ENCODE data around the gene DNASE1L3. TPM values are rescaled to one million over a fixed set of nuclear protein-coding genes. Genes with fewer than 3 reads are reported as not detected.

The DNASE1L3 gene
- total and polyA plus RNA-seq, 2 of the 13 experiments (the other 11 are each of a cell fraction or from before 2014, with no cell fraction given) = 0.86 to 1.7 TPM

DNA sequence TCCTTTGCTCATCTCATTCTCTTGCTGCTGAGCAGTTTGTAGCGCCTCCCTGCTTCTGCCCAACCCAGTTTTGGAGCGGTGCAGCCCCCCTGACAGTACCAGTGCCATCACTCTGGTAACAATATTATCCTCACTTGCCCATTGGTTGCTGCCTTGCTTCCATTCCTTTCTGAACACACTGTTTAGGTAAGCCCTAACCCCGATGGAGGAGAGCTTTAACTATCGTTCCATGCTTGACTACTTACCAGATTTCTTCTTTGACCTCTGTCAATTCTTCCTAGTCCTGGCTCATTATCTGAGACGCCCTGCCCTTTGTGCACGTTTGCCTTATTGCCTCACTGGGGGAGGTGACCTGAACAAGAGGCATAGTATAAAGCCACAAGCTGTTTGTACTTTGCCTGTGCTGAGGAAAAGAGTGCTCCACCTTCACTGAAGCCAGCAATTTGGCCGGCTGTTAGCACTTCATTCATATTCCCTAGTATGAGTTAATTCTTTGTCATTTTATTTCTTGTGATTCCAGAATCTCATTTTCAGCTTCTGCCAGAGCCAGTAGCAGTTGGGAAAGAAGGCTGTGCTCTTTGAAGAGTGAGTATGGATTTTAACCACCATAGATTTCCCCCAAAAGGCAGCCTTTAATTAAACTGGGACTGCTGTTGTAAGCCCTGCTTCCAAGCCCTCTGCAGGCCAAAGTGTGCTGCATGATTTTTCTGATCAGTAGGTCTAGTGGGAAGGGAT lies 38.8 kb upstream of the DNASE1L3 start (continued):
- TF ChIP-seq POLR2A (IDR thresholded peaks at IDR 0.05; ENCODE audit: insufficient read depth in 1 of 2, low read depth in 2 of 2, low read length in 2 of 2) (0 out of 4 replicates have a peak, but pooled peaks of 1 of the 2 experiments have one; percentile 35), ZFYVE20 (CRISPR knock-in tag; IDR thresholded peaks at IDR 0.05; ENCODE audit: borderline replicate concordance, low read depth) (no peak), MIER2 (CRISPR knock-in tag; IDR thresholded peaks at IDR 0.05) (0 out of 2 replicates have a peak, but pooled peaks have one; percentile 21), POGZ (CRISPR knock-in tag; IDR thresholded peaks at IDR 0.05) (no peak), ZMYM3 (CRISPR knock-in tag; IDR thresholded peaks at IDR 0.05) (peak; percentile 53), TARDBP (CRISPR knock-in tag; IDR thresholded peaks at IDR 0.05) (0 out of 2 replicates have a peak, but pooled peaks have one; percentile 45), ZNF589 (CRISPR knock-in tag; conservative IDR thresholded peaks at IDR 0.05) (no peak), ERF (CRISPR knock-in tag; IDR thresholded peaks at IDR 0.05) (no peak), ZNF615 (CRISPR knock-in tag; IDR thresholded peaks at IDR 0.05; ENCODE audit: borderline replicate concordance) (no peak), ZNF10 (CRISPR knock-in tag; IDR thresholded peaks at IDR 0.05; ENCODE audit: borderline replicate concordance, low read depth) (no peak), ZNF616 (CRISPR knock-in tag; IDR thresholded peaks at IDR 0.05; ENCODE audit: low read depth) (no peak), NCOR1 (IDR thresholded peaks at IDR 0.05; ENCODE audit: borderline replicate concordance, low read length) (no peak), ZSCAN20 (CRISPR knock-in tag; IDR thresholded peaks at IDR 0.05; ENCODE audit: borderline replicate concordance) (no peak)
- TF ChIP-seq, protein P1, sequence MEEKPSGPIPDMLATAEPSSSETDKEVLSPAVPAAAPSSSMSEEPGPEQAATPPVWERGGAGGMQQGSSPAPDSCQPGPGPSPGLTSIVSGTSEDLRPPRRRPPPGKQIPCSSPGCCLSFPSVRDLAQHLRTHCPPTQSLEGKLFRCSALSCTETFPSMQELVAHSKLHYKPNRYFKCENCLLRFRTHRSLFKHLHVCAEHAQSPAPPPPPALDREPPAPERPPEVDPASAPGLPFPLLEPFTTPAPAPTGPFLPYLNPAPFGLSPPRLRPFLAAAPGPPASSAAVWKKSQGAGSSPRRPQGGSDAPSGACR (CRISPR knock-in tag; IDR thresholded peaks at IDR 0.05) = no peak
- TF ChIP-seq, protein P2, sequence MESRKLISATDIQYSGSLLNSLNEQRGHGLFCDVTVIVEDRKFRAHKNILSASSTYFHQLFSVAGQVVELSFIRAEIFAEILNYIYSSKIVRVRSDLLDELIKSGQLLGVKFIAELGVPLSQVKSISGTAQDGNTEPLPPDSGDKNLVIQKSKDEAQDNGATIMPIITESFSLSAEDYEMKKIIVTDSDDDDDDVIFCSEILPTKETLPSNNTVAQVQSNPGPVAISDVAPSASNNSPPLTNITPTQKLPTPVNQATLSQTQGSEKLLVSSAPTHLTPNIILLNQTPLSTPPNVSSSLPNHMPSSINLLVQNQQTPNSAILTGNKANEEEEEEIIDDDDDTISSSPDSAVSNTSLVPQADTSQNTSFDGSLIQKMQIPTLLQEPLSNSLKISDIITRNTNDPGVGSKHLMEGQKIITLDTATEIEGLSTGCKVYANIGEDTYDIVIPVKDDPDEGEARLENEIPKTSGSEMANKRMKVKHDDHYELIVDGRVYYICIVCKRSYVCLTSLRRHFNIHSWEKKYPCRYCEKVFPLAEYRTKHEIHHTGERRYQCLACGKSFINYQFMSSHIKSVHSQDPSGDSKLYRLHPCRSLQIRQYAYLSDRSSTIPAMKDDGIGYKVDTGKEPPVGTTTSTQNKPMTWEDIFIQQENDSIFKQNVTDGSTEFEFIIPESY (CRISPR knock-in tag; IDR thresholded peaks at IDR 0.05) = no peak
- TF ChIP-seq, protein P3, sequence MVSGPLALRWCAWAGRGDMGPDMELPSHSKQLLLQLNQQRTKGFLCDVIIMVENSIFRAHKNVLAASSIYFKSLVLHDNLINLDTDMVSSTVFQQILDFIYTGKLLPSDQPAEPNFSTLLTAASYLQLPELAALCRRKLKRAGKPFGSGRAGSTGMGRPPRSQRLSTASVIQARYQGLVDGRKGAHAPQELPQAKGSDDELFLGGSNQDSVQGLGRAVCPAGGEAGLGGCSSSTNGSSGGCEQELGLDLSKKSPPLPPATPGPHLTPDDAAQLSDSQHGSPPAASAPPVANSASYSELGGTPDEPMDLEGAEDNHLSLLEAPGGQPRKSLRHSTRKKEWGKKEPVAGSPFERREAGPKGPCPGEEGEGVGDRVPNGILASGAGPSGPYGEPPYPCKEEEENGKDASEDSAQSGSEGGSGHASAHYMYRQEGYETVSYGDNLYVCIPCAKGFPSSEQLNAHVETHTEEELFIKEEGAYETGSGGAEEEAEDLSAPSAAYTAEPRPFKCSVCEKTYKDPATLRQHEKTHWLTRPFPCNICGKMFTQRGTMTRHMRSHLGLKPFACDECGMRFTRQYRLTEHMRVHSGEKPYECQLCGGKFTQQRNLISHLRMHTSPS (CRISPR knock-in tag; IDR thresholded peaks at IDR 0.05; ENCODE audit: low read depth) = no peak
- TF ChIP-seq, protein P4, sequence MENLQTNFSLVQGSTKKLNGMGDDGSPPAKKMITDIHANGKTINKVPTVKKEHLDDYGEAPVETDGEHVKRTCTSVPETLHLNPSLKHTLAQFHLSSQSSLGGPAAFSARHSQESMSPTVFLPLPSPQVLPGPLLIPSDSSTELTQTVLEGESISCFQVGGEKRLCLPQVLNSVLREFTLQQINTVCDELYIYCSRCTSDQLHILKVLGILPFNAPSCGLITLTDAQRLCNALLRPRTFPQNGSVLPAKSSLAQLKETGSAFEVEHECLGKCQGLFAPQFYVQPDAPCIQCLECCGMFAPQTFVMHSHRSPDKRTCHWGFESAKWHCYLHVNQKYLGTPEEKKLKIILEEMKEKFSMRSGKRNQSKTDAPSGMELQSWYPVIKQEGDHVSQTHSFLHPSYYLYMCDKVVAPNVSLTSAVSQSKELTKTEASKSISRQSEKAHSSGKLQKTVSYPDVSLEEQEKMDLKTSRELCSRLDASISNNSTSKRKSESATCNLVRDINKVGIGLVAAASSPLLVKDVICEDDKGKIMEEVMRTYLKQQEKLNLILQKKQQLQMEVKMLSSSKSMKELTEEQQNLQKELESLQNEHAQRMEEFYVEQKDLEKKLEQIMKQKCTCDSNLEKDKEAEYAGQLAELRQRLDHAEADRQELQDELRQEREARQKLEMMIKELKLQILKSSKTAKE (CRISPR knock-in tag; IDR thresholded peaks at IDR 0.05; ENCODE audit: borderline replicate concordance) = no peak
- TF ChIP-seq, protein P5, sequence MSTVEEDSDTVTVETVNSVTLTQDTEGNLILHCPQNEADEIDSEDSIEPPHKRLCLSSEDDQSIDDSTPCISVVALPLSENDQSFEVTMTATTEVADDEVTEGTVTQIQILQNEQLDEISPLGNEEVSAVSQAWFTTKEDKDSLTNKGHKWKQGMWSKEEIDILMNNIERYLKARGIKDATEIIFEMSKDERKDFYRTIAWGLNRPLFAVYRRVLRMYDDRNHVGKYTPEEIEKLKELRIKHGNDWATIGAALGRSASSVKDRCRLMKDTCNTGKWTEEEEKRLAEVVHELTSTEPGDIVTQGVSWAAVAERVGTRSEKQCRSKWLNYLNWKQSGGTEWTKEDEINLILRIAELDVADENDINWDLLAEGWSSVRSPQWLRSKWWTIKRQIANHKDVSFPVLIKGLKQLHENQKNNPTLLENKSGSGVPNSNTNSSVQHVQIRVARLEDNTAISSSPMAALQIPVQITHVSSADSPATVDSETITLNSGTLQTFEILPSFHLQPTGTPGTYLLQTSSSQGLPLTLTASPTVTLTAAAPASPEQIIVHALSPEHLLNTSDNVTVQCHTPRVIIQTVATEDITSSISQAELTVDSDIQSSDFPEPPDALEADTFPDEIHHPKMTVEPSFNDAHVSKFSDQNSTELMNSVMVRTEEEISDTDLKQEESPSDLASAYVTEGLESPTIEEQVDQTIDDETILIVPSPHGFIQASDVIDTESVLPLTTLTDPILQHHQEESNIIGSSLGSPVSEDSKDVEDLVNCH (CRISPR knock-in tag; IDR thresholded peaks at IDR 0.05) = 0 out of 2 replicates have a peak, but pooled peaks have one; percentile 65
- TF ChIP-seq, protein P6, sequence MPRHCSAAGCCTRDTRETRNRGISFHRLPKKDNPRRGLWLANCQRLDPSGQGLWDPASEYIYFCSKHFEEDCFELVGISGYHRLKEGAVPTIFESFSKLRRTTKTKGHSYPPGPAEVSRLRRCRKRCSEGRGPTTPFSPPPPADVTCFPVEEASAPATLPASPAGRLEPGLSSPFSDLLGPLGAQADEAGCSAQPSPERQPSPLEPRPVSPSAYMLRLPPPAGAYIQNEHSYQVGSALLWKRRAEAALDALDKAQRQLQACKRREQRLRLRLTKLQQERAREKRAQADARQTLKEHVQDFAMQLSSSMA (CRISPR knock-in tag; IDR thresholded peaks at IDR 0.05) = no peak
